Endothelial cell of umbilical vein (primary cell): ENCODE measurements around the gene CARD14. TPM values are rescaled to one million over a fixed set of nuclear protein-coding genes. Genes with fewer than 3 reads are reported as not detected.

Experiments used
- BruUV-seq: library from RNA; stranded (reverse); fragments of 400-500 nt; replicated peaks from 2 replicates; lab custom pipeline; 2021; lab: Mats Ljungman, UMichigan
- CTCF ChIA-PET: fragments of 300-600, 350-600 bp; sonication (Branson Sonifier 250); formaldehyde crosslinking; loops from one replicate; lab custom pipeline; 2021; ENCODE audit warnings: antibody characterized with exemption, inconsistent platforms; lab: Charles Lee
- POLR2A ChIA-PET: fragments of 300-600, 350-600 bp; sonication (Branson Sonifier 250); formaldehyde crosslinking; loops from one replicate; lab custom pipeline; 2021; ENCODE audit warnings: antibody characterized with exemption, inconsistent platforms; lab: Charles Lee
- DNase-seq: peaks from one replicate; pipeline ENCODE4 v3.0.0-alpha.2; 2011; ENCODE audit warnings: low read depth, low spot score
- FAIRE-seq: peaks from 2 replicates; lab custom pipeline; 2011; peaks lifted over from hg19 to GRCh38; lab: Jason Lieb, UNC
- H2AFZ ChIP-seq: 2 replicates; pipeline ENCODE4 v1.6.0; 2012; ENCODE audit warnings: low read depth, low read length, control low read depth, inconsistent platforms
- H3K27ac ChIP-seq: 2 replicates; pipeline ENCODE4 v1.5.1; 2011; ENCODE audit warnings: low read depth, mild to moderate bottlenecking, control low read depth, low read length, moderate library complexity; ENCODE audit not compliant: insufficient read depth
- H3K27me3 ChIP-seq, 2 experiments: 2 replicates each; pipeline versions ENCODE4 v1.6.0 to v1.6.1; 2011; ENCODE audit warnings: low read length in 2 of 2, mixed read lengths in 1 of 2; ENCODE audit not compliant: control insufficient read depth in 2 of 2, insufficient read depth in 2 of 2
- H3K36me3 ChIP-seq, 2 experiments: 2 replicates in 1 of 2; 3 replicates in 1 of 2; pipeline ENCODE4 v1.5.1; 2011; ENCODE audit warnings: low read length in 2 of 2, mild to moderate bottlenecking in 1 of 2, moderate library complexity in 1 of 2; ENCODE audit not compliant: control insufficient read depth in 2 of 2, insufficient read depth in 2 of 2; ENCODE audit errors: extremely low read depth in 1 of 2
- H3K4me1 ChIP-seq: 3 replicates; pipeline ENCODE4 v1.5.1; 2011; ENCODE audit warnings: mild to moderate bottlenecking, low read length; ENCODE audit not compliant: control insufficient read depth, insufficient read depth; ENCODE audit errors: extremely low read depth
- H3K4me2 ChIP-seq: 2 replicates; pipeline ENCODE4 v1.6.1; 2011; ENCODE audit warnings: low read length, control low read depth, mixed read lengths; ENCODE audit not compliant: insufficient read depth
- H3K4me3 ChIP-seq, 3 experiments: fragments of 200-600 bp in 1 of 3; sonication (generic), shearing (Covaris generic) in 1 of 3; replicated peaks in 1 of 3; 2 replicates each; pipeline ENCODE4 v1.5.1; 2011 to 2016; ENCODE audit warnings: control low read depth in 3 of 3, low read length in 3 of 3, mild to moderate bottlenecking in 2 of 3, inconsistent platforms in 1 of 3, low read depth in 1 of 3, moderate library complexity in 1 of 3; ENCODE audit not compliant: insufficient read depth in 1 of 3
- H3K79me2 ChIP-seq: 2 replicates; pipeline ENCODE4 v1.6.0; 2012; ENCODE audit warnings: low read length, inconsistent platforms; ENCODE audit not compliant: control insufficient read depth, insufficient read depth
- H3K9ac ChIP-seq: replicated peaks from 2 replicates; pipeline ENCODE3; 2011; ENCODE audit warnings: low read length, control low read depth; ENCODE audit not compliant: insufficient read depth; ENCODE audit errors: extremely low read depth
- H3K9me1 ChIP-seq: replicated peaks from 3 replicates; pipeline ENCODE4 v1.6.0; 2011; ENCODE audit warnings: mild to moderate bottlenecking, low read length; ENCODE audit not compliant: control insufficient read depth, insufficient read depth; ENCODE audit errors: extremely low read depth
- H3K9me3 ChIP-seq: replicated peaks from 2 replicates; pipeline ENCODE4 v1.5.1; 2012; ENCODE audit warnings: low read length, inconsistent platforms; ENCODE audit not compliant: control insufficient read depth, insufficient read depth
- H4K20me1 ChIP-seq: replicated peaks from 2 replicates; pipeline ENCODE3; 2011; ENCODE audit warnings: mild to moderate bottlenecking, low read length; ENCODE audit not compliant: control insufficient read depth, insufficient read depth; ENCODE audit errors: extremely low read depth
- EZH2 ChIP-seq: IDR thresholded peaks from 2 replicates; pipeline ENCODE4 v1.6.1; 2012; ENCODE audit warnings: borderline replicate concordance, low read depth, mild to moderate bottlenecking, moderate library complexity, low read length, inconsistent platforms; ENCODE audit not compliant: severe bottlenecking
- FOS ChIP-seq: IDR thresholded peaks from 2 replicates; pipeline ENCODE4 v1.6.1; 2011; ENCODE audit warnings: mild to moderate bottlenecking, low read length, moderate library complexity, borderline replicate concordance; ENCODE audit not compliant: insufficient read depth
- GATA2 ChIP-seq: IDR thresholded peaks from 2 replicates; pipeline ENCODE4 v1.7.0; 2011; ENCODE audit warnings: low read depth, mild to moderate bottlenecking, moderate library complexity, mixed read lengths, low read length; ENCODE audit not compliant: insufficient read length, insufficient read depth
- JUN ChIP-seq: IDR thresholded peaks from 2 replicates; pipeline ENCODE4 v1.6.1; 2011; ENCODE audit warnings: borderline replicate concordance, low read depth; ENCODE audit not compliant: insufficient read length, insufficient read depth
- MYC ChIP-seq: IDR thresholded peaks from one replicate; pipeline ENCODE4 v1.6.1; 2011; ENCODE audit warnings: mild to moderate bottlenecking, low read depth, low read length
- POLR2A ChIP-seq: IDR thresholded peaks from 2 replicates; pipeline ENCODE4 v1.6.1; 2012; ENCODE audit warnings: low read depth, mild to moderate bottlenecking, control low read depth, low read length
- POLR2AphosphoS5 ChIP-seq: IDR thresholded peaks from 2 replicates; pipeline ENCODE4 v1.6.1; 2012; ENCODE audit warnings: low read depth, mild to moderate bottlenecking, control low read depth, low read length, moderate library complexity; ENCODE audit not compliant: insufficient read depth
- dilution Hi-C: fragments of 300-500 bp; cut with MboI; formaldehyde crosslinking; loops from one replicate; pipeline ENCODE4 v1.15.0; 2019; ENCODE audit warnings: low sequenced_read_pairs; ENCODE audit not compliant: extremely low pct_ligation_motif_present
- intact Hi-C: fragments of 100-400 bp; cut with micrococcal nuclease; formaldehyde crosslinking; loops from one replicate; pipeline ENCODE4 v1.10.0; 2022
- polyA plus RNA-seq, 4 experiments: library from polyadenylated mRNA; depleted of rRNA in 3 of 4; stranded (reverse) in 3 of 4; unstranded in 1 of 4; fragments of >200 nt; gene quantifications; 2 replicates each; pipeline versions ENCODE4 v1.2.1 to v1.2.3, GENCODE V29; 2011 to 2012; ENCODE audit warnings: missing spikeins in 1 of 4
- total RNA-seq: library from RNA; stranded (reverse); gene quantifications from 2 replicates; pipeline ENCODE4 v1.2.3, GENCODE V29; 2021
- TF ChIP-seq, protein P1 (sequence below), 2 donors: IDR thresholded peaks; 1 replicate in 1 of 2; 2 replicates in 1 of 2; pipeline ENCODE4 v1.5.1; 2011; ENCODE audit warnings: low read length in 2 of 2, mild to moderate bottlenecking in 2 of 2, moderate library complexity in 2 of 2, control low read depth in 1 of 2, inconsistent platforms in 1 of 2, low read depth in 1 of 2; ENCODE audit not compliant: insufficient read depth in 1 of 2; ENCODE audit errors: extremely low read depth in 1 of 2
- TF ChIP-seq, protein P2 (sequence below): IDR thresholded peaks from 2 replicates; pipeline ENCODE4 v1.6.1; 2011; ENCODE audit not compliant: insufficient read depth, insufficient read length

The CARD14 gene
- total and polyA plus RNA-seq, 2 donors (not counting 3 experiments of a cell fraction or from before 2014, with no cell fraction given), result not detected

DNA sequence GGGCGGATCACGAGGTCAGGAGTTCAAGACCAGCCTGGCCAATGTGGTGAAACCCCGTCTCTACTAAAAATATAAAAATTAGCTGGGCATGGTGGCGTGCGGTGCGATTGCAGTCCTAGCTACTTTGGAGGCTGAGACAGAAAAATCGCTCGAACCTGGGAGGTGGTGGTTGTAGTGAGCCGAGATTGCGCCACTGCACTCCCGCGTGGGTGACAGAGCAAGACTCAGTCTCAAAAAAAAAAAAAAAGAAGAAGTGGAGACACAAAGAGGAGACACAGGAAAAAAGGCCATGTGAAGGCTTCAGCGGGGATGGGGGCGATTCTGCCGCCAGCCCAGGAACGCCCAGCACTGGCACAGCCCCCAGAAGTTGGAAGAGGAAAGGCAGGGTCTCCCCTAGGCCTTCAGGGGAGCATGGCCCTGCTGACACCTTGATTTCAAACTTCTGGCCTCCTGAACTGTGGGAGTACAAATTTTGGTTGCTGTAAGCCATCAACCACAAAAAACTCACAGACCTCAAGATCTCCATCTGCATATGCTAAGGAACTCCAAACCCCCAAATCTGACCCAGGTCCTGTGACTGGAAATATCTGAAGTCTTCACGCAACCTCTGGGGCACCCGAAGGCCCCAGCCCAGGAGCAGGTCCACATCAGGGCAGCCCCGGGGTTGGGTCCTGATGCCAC lies 43.3 kb downstream of the CARD14 start:
- H3K36me3 ChIP-seq, result peaks cover 11 to 52% of the 10 kb centered on the region in 2 experiments
- no peaks in the 10 kb centered on the region for H3K27me3 ChIP-seq
- no peak overlapping the region for H3K4me2 ChIP-seq
- H3K79me2 ChIP-seq, result peaks cover 3% of the 10 kb centered on the region
- H3K27ac ChIP-seq, result no peak overlapping the region
- H3K4me1 ChIP-seq, result no peaks in the 10 kb centered on the region
- BruUV-seq, result no TSS peak
- no peak overlapping the region for H2AFZ ChIP-seq
- H3K4me3 ChIP-seq, result no peak overlapping the region
- CTCF ChIA-PET, result interaction anchor here (2.8 kb wide), 1 partner anchor 18 kb away, joined by 10 read pairs; no protein-coding TSS in a partner anchor
- no peak for TF ChIP-seq FOS
- TF ChIP-seq JUN, result no peak
- TF ChIP-seq, protein P1, sequence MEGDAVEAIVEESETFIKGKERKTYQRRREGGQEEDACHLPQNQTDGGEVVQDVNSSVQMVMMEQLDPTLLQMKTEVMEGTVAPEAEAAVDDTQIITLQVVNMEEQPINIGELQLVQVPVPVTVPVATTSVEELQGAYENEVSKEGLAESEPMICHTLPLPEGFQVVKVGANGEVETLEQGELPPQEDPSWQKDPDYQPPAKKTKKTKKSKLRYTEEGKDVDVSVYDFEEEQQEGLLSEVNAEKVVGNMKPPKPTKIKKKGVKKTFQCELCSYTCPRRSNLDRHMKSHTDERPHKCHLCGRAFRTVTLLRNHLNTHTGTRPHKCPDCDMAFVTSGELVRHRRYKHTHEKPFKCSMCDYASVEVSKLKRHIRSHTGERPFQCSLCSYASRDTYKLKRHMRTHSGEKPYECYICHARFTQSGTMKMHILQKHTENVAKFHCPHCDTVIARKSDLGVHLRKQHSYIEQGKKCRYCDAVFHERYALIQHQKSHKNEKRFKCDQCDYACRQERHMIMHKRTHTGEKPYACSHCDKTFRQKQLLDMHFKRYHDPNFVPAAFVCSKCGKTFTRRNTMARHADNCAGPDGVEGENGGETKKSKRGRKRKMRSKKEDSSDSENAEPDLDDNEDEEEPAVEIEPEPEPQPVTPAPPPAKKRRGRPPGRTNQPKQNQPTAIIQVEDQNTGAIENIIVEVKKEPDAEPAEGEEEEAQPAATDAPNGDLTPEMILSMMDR (IDR thresholded peaks at IDR 0.05; ENCODE audit: extremely low read depth in 1 of 2, insufficient read depth in 1 of 2, low read depth in 1 of 2, low read length in 2 of 2), result no peak
- TF ChIP-seq, protein P2, sequence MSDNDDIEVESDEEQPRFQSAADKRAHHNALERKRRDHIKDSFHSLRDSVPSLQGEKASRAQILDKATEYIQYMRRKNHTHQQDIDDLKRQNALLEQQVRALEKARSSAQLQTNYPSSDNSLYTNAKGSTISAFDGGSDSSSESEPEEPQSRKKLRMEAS, result no peak
- TF ChIP-seq EZH2, result no peak
- TF ChIP-seq MYC, result no peak
- no peak for TF ChIP-seq POLR2A
- TF ChIP-seq GATA2, result no peak
- TF ChIP-seq POLR2AphosphoS5, result no peak
- H3K9me3 ChIP-seq, result no peaks in the 10 kb centered on the region
- DNase-seq (no peak), FAIRE-seq (no peak)
- H3K9me1 ChIP-seq, result no peaks in the 10 kb centered on the region
- no peaks in the 10 kb centered on the region for H4K20me1 ChIP-seq
- intact Hi-C loops, result no loop called here
- H3K9ac ChIP-seq, result no peak overlapping the region
- POLR2A ChIA-PET, result no interaction called here
- dilution Hi-C loops, result no loop called here
